Cortex of kidney (tissue), 1 donor: ENCODE results near the gene SPG7.
"Not testable (repeated sequence)": the region's sequence is repeated elsewhere in the genome, so short reads cannot be mapped to it uniquely, and the experiment has no call there.

Source experiments
- DNase-seq: peaks from one replicate; lab custom pipeline; 2025; lab: John Stamatoyannopoulos, UW

Gene SPG7

DNA sequence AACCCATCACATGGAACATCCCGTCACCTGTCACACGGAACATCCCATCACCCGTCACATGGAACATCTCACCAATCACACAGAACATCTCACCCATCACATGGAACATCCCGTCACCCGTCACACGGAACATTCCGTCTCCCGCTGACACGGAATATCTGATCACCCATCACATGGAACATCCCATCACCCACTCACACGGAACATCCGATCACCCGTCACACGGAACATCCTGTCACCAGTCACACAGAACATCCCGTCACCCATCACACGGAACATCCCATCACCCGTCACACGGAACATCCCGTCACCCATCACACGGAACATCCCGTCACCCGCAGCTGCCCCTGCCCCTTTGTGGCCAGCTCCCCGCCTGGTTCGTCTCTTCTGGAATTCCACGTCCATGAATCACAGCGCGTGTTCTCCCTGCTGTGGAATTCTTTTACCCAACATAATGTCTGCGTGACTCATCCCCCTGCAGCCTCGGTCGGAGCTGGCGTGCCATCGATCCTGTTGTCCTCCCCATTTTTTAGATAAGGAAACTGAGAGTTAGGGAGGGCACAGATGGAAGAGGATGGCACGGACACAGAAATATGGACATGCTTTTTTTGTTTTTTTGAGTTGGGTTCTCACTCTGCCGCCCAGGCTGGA is 73.0 kb downstream of the SPG7 start:
- no peak for DNase-seq

GRCh38 chr16:89581861-89582563 is 73.8 kb downstream of the SPG7 start:
- no peak for DNase-seq

- DNase-seq: no peak
These were observed 74.5 kb downstream of the SPG7 start for GRCh38 chr16:89582614-89583196.

- DNase-seq: no peak
These were observed 75.1 kb downstream of the SPG7 start for GRCh38 chr16:89583197-89583894.

DNA sequence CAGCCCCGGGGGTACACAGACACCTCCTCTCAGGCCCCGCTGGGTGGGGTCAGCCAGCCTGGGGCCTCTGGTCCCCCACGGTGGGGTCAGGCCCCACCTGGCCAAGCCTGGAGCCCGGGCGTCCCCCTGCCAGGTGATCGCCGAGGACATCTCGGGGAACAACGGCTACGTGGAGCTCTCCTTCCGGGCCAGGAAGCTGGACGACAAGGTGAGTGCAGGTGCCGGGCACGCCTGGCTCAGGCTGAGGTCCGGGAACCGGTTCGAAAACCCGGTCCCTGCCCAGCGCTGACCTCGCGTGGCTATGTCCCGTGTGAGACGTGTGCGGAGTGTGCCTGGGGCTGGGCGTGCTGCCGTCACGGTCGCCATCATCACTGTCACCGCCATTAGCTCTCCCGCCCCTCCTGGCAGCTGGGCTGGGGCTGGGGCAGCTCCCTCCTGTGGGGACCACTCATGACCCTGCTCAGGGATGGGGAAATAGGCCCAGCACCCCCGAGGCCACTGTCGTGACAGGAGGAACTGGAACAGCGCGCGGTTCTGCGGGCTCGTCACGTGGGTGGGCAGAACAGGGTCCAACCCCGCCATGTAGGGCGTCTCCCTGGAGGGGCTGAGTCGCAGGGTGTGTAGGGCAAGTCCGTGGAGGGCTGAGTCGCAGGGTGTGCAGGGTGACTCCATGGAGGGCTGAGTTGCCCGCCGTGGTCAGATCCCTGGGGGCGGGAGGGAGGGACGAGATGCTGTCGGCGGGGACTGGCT is 75.9 kb downstream of the SPG7 start:
- no peak for DNase-seq

DNA sequence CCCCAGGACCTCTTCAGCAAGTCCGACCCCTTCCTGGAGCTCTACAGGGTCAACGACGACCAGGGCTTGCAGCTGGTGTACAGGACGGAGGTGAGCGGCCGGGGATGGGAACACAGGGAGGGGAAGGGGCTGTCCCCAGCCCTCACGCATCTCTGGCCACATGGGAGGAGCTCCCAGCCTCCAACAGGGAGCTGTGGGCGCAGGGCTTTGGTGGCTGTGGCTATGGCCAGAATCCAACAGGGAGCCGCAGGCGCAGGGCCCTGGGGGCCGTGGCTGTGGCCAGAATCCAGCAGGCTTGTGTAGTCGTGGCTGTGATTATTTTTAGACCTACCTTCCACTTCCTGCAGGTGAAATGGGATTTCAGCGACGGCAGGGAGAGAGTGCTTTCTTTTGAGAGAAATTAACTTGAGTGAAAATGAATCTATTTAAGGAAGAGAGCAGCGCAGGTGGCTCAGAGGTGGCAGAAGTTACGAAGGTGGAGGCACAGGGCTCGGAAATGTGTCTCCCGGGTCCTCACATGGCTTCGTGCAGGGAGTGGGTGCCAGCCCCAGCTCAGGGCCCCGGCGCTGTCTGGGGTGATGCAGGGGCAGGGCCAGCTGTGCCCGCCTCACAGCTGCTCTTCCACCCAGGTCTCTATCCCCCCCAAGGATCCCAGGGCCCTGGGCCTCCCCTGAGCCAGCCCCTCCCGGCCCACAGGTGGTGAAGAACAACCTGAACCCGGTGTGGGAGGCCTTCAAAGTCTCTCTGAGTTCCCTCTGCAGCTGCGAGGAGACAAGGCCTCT is 76.8 kb downstream of the SPG7 start:
- DNase-seq: no peak

DNA sequence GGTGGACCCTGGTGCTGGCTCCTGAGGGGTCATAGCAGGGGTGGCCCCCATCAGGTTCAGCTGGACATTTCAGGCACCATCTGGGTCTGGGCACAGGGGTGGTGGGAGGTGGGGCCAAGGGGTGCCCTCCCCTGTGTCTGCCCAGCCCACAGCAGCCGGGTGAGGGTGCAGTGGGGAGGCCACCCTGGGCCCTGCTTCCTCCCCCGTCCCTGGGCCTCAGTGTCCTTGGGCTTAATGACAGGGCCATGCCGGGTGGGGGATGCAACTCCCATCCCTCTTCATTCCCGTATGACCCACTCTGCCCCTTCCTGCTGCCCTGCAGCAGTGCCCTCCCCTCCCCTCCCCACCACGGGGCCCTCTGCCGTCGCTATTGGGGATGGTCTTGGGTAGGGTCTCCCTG is 78.0 kb downstream of the SPG7 start:
- DNase-seq: no peak

DNA sequence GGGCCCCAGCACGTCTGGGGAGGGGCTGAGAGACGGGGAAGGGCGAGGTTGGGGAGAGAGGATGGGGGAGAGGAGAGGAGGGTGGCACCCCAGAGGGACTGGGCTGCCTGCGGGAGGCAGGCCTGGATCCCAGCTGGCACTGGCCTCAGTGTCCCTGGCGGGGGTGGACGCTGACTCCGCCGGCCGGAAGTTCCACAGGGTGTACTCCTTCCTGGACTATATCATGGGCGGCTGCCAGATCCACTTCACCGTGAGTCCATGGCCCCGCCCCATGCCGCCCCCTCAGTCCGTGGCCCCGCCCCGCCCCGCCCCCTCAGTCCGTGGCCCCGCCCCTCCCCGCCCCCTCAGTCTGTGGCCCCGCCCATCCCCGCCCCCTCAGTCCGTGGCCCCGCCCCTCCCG is 78.7 kb downstream of the SPG7 start:
- no peak for DNase-seq

DNA sequence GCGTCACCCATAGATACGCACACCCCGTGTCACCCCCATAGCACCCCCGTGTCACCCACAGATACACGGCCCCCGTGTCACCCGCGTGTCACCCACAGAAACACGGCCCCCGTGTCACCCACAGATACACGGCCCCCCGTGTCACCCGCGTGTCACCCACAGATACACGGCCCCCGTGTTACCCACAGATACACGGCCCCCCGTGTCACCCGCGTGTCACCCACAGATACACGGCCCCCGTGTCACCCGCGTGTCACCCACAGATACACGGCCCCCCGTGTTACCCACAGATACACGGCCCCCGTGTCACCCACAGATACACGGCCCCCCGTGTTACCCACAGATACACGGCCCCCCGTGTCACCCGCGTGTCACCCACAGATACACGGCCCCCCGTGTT is 79.5 kb downstream of the SPG7 start:
- DNase-seq: not testable (repeated sequence)

GRCh38 chr16:89588413-89589109 is 80.4 kb downstream of the SPG7 start:
- DNase-seq: no peak

DNA sequence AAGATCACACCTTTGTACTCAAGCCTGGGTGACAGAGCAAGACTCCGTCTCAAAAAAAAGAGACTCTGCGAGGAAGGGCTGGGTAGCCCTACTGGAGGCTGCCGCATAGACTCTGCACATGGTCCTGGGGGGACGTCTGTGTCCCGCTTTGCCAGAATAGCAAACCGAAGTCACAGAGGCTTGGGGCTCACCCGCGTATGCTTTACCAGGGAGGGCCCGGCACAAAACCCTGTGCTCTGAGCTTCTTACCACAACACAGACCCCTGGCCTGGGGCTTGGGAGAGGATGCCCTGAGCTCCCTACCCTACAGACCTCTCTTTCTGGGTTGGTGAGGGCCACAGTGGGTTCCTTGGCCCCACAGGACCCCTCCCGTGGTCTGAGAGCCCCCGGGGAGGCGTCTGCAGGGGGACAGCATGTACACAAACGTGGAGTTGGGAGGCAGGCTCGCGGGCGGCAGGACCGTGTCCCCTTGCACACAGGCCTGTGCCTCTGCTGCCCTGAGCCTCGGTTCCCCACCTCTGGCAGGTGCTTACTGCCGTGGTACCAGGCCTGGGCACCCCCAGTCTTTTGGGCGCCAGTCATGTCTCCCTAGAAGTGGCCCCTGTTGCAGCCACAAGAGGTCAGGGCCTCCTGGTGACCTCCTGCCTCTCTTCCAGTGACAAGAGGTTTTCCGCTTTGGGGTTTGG is 81.2 kb downstream of the SPG7 start:
- no peak for DNase-seq

DNA sequence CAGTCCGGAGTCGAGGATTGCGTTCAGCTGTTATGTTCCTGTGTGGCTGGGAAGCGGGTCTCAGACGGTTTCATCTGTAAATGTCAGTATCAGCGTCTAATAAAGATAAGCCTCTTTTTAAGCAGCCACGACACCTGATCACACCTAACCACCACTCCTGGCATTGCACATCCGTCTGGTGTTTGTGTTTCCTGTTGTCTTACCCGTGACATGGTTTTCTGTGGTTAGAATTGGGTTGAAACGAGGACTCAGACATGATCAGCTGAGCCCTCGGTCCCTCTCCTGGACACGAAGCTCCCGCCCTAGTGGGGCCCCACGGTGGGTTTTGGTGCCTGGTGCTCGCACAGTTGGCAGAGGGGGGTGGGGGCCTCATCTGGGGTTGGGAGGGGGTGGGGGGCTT is 85.6 kb downstream of the SPG7 start:
- DNase-seq: no peak

DNA sequence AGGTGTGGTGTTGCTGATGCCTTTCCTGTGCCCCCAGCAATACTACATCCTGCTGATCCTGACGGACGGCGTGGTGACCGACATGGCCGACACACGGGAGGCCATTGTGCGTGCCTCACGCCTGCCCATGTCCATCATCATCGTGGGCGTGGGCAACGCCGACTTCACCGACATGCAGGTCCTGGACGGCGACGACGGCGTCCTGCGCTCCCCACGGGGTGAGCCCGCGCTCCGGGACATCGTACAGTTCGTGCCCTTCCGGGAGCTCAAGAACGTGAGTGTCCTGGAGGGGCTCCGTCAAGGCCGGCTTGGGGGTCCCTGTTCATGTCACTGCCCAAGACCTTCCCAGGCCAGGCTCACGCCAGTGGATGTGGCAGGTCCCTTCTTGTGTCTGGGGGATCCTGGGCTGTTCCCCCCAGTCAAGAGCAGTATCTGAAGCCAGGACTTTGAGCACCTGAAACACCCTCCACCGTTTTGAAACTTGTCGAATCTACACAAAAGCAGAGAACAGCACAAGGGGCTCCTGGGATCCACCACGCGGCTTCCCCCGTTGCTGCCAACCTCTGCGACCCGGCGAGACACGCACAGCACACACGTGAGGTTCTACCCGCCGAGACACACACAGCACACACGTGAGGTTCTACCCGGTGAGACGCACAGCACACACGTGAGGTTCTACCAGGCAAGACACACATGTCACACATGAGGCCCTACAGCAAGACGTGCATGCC is 87.3 kb downstream of the SPG7 start:
- DNase-seq: no peak

GRCh38 chr16:89596061-89596689 is 88.0 kb downstream of the SPG7 start:
- DNase-seq: no peak

DNA sequence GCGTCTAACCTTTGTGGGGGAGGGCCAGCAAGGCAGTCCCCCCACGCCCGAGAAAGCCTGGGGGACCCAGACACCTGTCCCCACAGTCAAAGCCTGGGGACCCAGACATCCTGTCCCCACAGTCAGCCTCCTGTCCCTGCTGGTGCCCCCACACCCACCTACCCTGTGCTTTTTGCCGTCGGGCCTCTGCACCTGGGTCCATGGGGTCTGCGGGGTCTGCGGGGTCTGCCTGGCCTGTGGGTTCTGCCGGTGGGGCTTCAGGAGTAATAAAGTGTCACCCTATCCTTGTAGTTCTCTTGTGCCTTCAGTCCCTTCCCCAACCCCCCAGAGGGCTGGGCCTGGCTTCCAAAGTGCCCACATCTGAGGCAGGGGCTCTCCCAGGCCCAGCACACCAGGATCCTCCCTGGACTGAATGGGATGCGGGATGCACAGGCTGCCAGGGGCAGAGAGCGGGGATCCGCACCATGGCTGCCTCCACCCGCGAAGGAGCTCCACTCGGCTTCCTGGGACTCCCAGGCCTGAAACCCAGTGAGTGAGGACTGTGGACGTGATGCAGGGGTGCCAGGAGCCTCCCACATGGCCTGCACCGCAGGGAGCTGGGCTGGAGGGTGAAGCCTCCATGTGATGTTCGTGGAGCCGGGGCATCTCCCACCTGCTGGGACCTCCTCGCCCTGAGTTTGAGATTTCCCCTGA is 88.9 kb downstream of the SPG7 start:
- no peak for DNase-seq

GRCh38 chr16:89598199-89598598 is 90.0 kb downstream of the SPG7 start:
- no peak for DNase-seq

GRCh38 chr16:89599451-89599858 is 91.3 kb downstream of the SPG7 start:
- DNase-seq: no peak

- no peak for DNase-seq
These were observed 91.7 kb downstream of the SPG7 start for GRCh38 chr16:89599902-89600301.
